H1 (cell line): ENCODE results near the gene IFNL3. TPM values are rescaled to one million over a fixed set of nuclear protein-coding genes. Genes with fewer than 3 reads are reported as not detected.

ENCODE experiments used
- EZH2 ChIP-seq: fragments of 200-600 bp; sonication (generic); IDR thresholded peaks from 2 replicates; pipeline ENCODE4 v1.7.1; 2012; ENCODE audit warnings: low read depth, mild to moderate bottlenecking, moderate library complexity, low read length, inconsistent platforms; ENCODE audit not compliant: severe bottlenecking
- RAD21 ChIP-seq, 2 experiments: IDR thresholded peaks in 1 of 2; conservative IDR thresholded peaks in 1 of 2; 2 replicates each; pipeline ENCODE4 v1.6.1; 2011; ENCODE audit warnings: low read depth in 2 of 2, low read length in 2 of 2, improper control_type of control experiment in 1 of 2, inconsistent platforms in 1 of 2, mild to moderate bottlenecking in 1 of 2, moderate library complexity in 1 of 2
- SUZ12 ChIP-seq: fragments of 200-600 bp; sonication (generic); IDR thresholded peaks from 2 replicates; pipeline ENCODE4 v1.6.1; 2012; ENCODE audit warnings: mild to moderate bottlenecking, inconsistent platforms, low read length, moderate library complexity, mixed read lengths
- polyA plus RNA-seq, 7 experiments: library from polyadenylated mRNA; depleted of rRNA in 3 of 7; stranded (reverse) in 5 of 7; unstranded in 2 of 7; fragments of >200 nt in 5 of 7; fragments of 200-250 nt in 2 of 7; gene quantifications; 1 replicate in 5 of 7; 2 replicates in 1 of 7; 4 replicates in 1 of 7; pipeline versions ENCODE4 v1.2.1 to v1.2.3, GENCODE V29; 2011 to 2013; ENCODE audit warnings: missing spikeins in 2 of 7, mixed read lengths in 2 of 7
- total RNA-seq: library from RNA; stranded (reverse); fragmentation: NEBNext Ultra II Directional; extraction: Animal tissue kit (Norgen Biotek cat#: 25700); gene quantifications from 2 replicates; pipeline ENCODE4 v1.2.1, GENCODE V29; 2021
- TF ChIP-seq, protein P1 (sequence below): fragments of 300-600 bp; sonication (generic); IDR thresholded peaks from 2 replicates; pipeline ENCODE4 v1.7.1; 2012; ENCODE audit warnings: low read length, moderate library complexity, mild to moderate bottlenecking, inconsistent platforms; ENCODE audit not compliant: insufficient replicate concordance

Gene IFNL3
- total and polyA plus RNA-seq, 2 of the 8 experiments (the other 6 are each of a cell fraction or from before 2014, with no cell fraction given): 0.11 TPM; not detected in 1

DNA sequence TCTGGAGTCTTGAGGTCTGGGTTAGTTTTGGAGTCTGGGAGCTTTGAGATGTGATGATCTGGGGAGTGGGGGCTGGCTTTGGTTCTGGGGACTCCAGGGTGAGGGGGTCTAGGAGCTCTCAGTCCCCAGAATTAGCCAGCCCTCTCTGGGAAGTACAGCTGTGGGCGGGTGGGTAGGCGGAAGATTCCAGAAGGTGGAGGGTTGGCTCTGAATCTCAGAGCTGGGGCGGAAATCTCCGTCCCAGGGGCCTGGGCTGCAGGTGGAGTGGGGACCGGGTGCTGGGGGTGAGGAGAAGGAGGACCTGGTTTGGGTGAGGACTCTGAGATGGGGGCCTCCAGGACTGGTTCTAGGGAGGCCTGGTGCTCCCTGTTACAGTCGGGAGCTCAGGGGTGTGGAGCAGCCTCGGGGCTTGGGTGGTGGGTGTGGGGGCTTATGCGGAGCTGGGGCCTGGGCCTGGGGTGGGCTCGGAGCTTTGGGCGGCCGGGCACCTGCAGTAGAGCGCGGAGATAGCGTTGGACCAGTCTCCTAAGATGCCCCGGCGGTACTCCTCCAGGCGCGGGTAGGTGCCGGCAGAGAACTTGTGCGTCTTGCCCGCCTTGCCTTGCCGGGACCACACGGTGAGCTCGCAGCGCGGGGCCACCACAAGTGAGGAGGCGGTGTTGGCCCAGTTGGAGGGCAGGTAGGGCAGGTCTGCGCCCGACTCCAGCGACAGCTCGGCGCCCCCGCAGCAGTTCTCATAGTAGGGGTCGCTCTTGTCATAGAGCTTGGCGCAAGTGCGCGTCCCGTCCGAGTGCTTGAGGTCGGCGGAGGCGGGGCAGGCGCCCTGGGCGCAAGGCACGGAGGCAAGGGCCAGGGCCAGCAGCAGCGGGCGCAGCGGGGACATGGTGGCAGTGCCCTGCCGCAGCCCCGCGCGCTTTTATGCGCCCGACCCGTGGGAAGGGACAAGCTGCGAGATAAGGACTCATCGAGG lies 41.1 kb downstream of the IFNL3 start, which contains the start of gene SYCN (continued):
- TF ChIP-seq, protein P1, sequence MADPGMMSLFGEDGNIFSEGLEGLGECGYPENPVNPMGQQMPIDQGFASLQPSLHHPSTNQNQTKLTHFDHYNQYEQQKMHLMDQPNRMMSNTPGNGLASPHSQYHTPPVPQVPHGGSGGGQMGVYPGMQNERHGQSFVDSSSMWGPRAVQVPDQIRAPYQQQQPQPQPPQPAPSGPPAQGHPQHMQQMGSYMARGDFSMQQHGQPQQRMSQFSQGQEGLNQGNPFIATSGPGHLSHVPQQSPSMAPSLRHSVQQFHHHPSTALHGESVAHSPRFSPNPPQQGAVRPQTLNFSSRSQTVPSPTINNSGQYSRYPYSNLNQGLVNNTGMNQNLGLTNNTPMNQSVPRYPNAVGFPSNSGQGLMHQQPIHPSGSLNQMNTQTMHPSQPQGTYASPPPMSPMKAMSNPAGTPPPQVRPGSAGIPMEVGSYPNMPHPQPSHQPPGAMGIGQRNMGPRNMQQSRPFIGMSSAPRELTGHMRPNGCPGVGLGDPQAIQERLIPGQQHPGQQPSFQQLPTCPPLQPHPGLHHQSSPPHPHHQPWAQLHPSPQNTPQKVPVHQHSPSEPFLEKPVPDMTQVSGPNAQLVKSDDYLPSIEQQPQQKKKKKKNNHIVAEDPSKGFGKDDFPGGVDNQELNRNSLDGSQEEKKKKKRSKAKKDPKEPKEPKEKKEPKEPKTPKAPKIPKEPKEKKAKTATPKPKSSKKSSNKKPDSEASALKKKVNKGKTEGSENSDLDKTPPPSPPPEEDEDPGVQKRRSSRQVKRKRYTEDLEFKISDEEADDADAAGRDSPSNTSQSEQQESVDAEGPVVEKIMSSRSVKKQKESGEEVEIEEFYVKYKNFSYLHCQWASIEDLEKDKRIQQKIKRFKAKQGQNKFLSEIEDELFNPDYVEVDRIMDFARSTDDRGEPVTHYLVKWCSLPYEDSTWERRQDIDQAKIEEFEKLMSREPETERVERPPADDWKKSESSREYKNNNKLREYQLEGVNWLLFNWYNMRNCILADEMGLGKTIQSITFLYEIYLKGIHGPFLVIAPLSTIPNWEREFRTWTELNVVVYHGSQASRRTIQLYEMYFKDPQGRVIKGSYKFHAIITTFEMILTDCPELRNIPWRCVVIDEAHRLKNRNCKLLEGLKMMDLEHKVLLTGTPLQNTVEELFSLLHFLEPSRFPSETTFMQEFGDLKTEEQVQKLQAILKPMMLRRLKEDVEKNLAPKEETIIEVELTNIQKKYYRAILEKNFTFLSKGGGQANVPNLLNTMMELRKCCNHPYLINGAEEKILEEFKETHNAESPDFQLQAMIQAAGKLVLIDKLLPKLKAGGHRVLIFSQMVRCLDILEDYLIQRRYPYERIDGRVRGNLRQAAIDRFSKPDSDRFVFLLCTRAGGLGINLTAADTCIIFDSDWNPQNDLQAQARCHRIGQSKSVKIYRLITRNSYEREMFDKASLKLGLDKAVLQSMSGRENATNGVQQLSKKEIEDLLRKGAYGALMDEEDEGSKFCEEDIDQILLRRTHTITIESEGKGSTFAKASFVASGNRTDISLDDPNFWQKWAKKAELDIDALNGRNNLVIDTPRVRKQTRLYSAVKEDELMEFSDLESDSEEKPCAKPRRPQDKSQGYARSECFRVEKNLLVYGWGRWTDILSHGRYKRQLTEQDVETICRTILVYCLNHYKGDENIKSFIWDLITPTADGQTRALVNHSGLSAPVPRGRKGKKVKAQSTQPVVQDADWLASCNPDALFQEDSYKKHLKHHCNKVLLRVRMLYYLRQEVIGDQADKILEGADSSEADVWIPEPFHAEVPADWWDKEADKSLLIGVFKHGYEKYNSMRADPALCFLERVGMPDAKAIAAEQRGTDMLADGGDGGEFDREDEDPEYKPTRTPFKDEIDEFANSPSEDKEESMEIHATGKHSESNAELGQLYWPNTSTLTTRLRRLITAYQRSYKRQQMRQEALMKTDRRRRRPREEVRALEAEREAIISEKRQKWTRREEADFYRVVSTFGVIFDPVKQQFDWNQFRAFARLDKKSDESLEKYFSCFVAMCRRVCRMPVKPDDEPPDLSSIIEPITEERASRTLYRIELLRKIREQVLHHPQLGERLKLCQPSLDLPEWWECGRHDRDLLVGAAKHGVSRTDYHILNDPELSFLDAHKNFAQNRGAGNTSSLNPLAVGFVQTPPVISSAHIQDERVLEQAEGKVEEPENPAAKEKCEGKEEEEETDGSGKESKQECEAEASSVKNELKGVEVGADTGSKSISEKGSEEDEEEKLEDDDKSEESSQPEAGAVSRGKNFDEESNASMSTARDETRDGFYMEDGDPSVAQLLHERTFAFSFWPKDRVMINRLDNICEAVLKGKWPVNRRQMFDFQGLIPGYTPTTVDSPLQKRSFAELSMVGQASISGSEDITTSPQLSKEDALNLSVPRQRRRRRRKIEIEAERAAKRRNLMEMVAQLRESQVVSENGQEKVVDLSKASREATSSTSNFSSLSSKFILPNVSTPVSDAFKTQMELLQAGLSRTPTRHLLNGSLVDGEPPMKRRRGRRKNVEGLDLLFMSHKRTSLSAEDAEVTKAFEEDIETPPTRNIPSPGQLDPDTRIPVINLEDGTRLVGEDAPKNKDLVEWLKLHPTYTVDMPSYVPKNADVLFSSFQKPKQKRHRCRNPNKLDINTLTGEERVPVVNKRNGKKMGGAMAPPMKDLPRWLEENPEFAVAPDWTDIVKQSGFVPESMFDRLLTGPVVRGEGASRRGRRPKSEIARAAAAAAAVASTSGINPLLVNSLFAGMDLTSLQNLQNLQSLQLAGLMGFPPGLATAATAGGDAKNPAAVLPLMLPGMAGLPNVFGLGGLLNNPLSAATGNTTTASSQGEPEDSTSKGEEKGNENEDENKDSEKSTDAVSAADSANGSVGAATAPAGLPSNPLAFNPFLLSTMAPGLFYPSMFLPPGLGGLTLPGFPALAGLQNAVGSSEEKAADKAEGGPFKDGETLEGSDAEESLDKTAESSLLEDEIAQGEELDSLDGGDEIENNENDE: no peak
- TF ChIP-seq SUZ12: peak; percentile 49; the same call in 1 of the 2 replicates
- peak in 1 of 2 experiments; percentile 16; a peak in 1 of 4 replicates for TF ChIP-seq RAD21 (IDR thresholded peaks at IDR 0.05 in 1 of 2, conservative IDR thresholded peaks at IDR 0.05 in 1 of 2; ENCODE audit: low read depth in 2 of 2, low read length in 2 of 2)
- peak; percentile 31 for TF ChIP-seq EZH2
